ENCODE results near the gene HOXD9.

- no peak for TF ChIP-seq CTCF (optimal IDR thresholded peaks at IDR 0.05 in 1 of 3, IDR thresholded peaks at IDR 0.05 in 1 of 3, conservative IDR thresholded peaks at IDR 0.05 in 1 of 3; ENCODE audit: extremely low read depth in 1 of 3, insufficient read depth in 2 of 3, low read length in 3 of 3)
- TF ChIP-seq EZH2 (IDR thresholded peaks at IDR 0.05; ENCODE audit: low read length): peak; percentile 31
These were observed 3.2 kb downstream of the HOXD9 start for GRCh38 chr2:176125772-176126054.
